22Rv1 (cell line): Measurements from ENCODE around the gene CC2D2A.

Experiments used
- ZFX ChIP-seq: fragments of 450-650 bp; IDR thresholded peaks from 2 replicates; pipeline ENCODE4 v1.6.1; 2017; ENCODE audit warnings: antibody characterized with exemption, borderline replicate concordance
- TF ChIP-seq, protein P1 (sequence below): fragments of 450-650 bp; IDR thresholded peaks from 2 replicates; pipeline ENCODE4 v1.5.1; 2017; ENCODE audit warnings: mild to moderate bottlenecking

DNA sequence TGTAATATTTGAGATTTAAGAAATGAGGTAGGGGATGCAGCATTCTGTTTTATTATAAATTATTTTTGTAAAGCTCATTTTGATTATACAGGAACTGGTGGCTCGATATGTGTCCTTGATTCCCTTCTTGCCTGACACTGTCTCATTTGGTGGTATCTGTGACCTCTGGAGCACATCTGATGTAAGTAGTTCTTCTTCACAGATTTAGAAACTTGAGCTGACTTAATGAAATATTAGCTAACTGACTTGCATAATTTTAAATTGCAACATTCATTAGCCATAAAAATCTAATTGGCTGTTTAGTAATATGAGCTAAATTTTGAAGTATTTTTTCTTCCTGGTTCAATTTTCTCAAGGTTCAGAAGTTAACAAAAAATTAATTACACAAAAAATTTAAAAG lies 116.4 kb downstream of the CC2D2A start:
- TF ChIP-seq, protein P1, sequence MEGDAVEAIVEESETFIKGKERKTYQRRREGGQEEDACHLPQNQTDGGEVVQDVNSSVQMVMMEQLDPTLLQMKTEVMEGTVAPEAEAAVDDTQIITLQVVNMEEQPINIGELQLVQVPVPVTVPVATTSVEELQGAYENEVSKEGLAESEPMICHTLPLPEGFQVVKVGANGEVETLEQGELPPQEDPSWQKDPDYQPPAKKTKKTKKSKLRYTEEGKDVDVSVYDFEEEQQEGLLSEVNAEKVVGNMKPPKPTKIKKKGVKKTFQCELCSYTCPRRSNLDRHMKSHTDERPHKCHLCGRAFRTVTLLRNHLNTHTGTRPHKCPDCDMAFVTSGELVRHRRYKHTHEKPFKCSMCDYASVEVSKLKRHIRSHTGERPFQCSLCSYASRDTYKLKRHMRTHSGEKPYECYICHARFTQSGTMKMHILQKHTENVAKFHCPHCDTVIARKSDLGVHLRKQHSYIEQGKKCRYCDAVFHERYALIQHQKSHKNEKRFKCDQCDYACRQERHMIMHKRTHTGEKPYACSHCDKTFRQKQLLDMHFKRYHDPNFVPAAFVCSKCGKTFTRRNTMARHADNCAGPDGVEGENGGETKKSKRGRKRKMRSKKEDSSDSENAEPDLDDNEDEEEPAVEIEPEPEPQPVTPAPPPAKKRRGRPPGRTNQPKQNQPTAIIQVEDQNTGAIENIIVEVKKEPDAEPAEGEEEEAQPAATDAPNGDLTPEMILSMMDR, result no peak
- no peak for TF ChIP-seq ZFX
